Measurements from ENCODE around the gene MRRF.
"Not testable (repeated sequence)": the region's sequence is repeated elsewhere in the genome, so short reads cannot be mapped to it uniquely, and the experiment has no call there.

The MRRF gene

DNA sequence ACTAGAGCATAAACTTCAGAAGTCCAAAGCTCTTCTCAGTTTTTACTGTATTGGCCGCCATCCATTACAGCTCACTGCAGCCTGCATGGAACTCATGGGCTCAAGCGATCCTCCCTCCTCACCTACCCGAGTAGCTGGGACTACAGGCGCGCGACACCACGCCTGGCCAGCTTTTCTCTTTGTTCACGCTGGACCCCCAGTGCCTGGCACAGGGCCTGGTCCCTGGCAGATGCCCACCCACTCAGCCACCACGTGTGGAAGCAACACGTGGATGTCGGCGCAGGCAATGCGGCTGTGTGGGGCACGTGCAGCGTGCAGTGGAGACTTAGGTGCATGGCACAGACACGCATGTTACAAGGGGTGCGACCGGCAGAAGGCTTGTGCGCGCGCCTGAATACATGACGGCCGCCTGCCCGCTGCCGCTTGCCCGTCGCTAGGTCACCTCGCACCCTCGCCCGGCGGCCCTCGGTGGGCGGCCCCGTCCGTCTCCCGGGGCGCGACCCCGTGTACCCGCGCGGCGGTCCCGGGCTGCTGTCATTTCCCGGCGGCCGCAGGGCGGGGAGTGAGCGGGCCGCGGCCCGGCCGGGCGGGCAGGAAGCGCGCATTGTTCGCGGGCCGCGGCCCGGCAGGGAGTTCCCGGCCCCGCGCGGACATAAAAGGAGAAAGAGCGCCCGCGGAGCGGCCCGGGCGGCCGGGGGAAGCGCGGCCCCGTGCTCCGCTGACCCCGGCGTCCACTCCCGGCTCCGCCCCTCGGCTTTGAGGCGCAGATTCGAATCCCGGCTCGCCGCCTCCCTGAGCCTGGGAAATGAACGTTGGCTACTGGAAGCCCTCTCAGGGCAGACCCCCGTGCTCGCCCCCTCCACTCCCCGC, 82.0 kb downstream of the MRRF start:
- H3K4me3 ChIP-seq (ENCODE audit: low read length): no peak overlapping the region
- DNase-seq (ENCODE audit: low read depth, low spot score): no peak

GRCh38 chr9:122347348-122348287, 82.9 kb downstream of the MRRF start:
- no peak overlapping the region for H3K4me3 ChIP-seq (ENCODE audit: low read length)
- DNase-seq (ENCODE audit: low read depth, low spot score): no peak

DNA sequence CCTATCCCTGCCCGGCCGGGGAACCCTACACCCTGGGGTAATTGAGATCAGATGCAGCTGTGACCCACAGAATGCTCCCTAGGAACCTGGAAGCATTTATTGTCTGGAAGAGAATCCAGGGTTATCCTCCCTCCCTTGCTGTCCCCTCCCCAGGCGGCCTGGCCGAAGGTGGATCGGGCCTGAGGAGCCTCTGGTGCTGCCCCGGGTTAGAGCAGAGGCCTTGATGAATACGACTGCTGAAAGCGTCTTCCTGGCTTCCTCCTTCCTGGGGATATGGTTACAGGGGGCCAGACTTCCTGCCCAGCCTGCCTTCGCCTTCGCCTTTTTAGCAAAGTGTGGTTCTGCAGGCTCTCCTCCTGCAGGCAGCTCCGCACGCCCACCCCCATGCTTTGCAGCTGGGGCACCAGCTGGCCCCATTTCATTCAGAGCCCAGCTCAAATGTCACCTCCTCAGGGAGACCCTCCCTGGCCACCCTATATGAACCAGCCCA, 83.7 kb downstream of the MRRF start:
- DNase-seq (ENCODE audit: low read depth, low spot score): no peak
- H3K4me3 ChIP-seq (ENCODE audit: low read length): no peak overlapping the region

GRCh38 chr9:122348791-122349190, 84.1 kb downstream of the MRRF start:
- no peak overlapping the region for H3K4me3 ChIP-seq (ENCODE audit: low read length)
- DNase-seq (ENCODE audit: low read depth, low spot score): no peak

- no peak overlapping the region for H3K4me3 ChIP-seq (ENCODE audit: low read length)
Observed at GRCh38 chr9:122349201-122349600, 84.5 kb downstream of the MRRF start.

GRCh38 chr9:122350577-122351355, 86.1 kb downstream of the MRRF start:
- DNase-seq (ENCODE audit: low read depth, low spot score): peak; percentile 37
- no peak overlapping the region for H3K4me3 ChIP-seq (ENCODE audit: low read length)

More at GRCh38 chr9:122349201-122349600, 84.5 kb downstream of the MRRF start:
- DNase-seq (ENCODE audit: low read depth, low spot score): no peak

GRCh38 chr9:122354536-122355199, 90.0 kb downstream of the MRRF start:
- no peak overlapping the region for H3K4me3 ChIP-seq (ENCODE audit: low read length)
- DNase-seq (ENCODE audit: low read depth, low spot score): no peak

DNA sequence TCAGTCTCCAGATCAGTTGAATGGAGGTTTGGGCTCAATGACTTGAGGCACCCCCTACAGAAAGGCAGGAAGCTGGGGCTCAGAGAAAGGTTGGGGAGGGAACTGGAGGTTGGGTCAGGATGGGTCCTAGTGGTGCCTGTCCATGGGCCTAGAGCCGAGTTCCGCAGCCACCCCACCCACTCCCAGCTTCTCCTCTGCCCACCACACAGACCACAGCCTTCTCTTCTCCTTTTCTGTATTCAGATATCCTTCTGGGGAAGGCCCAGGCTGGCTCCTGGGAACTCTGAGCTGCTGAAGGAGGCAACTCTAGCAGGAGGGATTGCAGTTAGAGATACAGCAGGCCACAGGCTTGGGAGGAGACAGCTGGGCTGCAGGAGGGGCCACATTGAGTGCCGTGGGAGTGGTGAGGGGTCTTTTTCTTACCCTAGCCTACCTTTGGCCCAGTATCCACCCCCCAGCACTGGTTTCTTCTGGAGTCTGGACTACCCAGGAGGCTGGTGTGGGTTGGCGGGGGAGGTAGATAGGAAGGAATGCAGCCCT, 90.7 kb downstream of the MRRF start:
- H3K4me3 ChIP-seq (ENCODE audit: low read length): no peak overlapping the region
- no peak for DNase-seq (ENCODE audit: low read depth, low spot score)

DNA sequence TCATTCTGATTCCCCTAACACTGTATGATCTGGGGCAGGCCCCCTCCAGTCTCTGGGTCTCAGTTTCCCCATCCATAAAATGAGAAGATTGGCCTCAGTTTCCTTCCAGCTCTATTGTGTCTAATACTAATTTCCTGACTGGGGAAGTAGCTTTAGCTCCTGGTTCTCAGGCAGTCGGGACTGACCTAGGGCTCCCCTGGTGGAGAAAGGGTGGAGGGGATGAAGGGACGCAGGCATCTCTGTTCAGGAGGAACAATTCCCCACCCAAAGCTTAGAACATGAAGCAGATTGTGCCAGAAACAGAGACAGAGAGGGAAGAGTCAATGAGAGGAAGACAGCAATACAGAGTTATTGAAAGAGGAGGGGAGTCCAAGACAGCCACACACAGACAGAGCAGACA, 91.9 kb downstream of the MRRF start:
- DNase-seq (ENCODE audit: low read depth, low spot score): no peak
- H3K4me3 ChIP-seq (ENCODE audit: low read length): no peak overlapping the region

- no peak overlapping the region for H3K4me3 ChIP-seq (ENCODE audit: low read length)
- no peak for DNase-seq (ENCODE audit: low read depth, low spot score)
Observed at GRCh38 chr9:122360891-122361290, 96.2 kb downstream of the MRRF start.

- DNase-seq (ENCODE audit: low read depth, low spot score); H3K4me3 ChIP-seq (ENCODE audit: low read length): not testable (repeated sequence)
Observed at GRCh38 chr9:122363131-122363530, 98.4 kb downstream of the MRRF start.

GRCh38 chr9:122364117-122364782, 99.6 kb downstream of the MRRF start:
- H3K4me3 ChIP-seq (ENCODE audit: low read length): no peak overlapping the region
- no peak for DNase-seq (ENCODE audit: low read depth, low spot score)

- no peak for DNase-seq (ENCODE audit: low read depth, low spot score)
Observed at GRCh38 chr9:122364783-122365150, 100.1 kb downstream of the MRRF start.

GRCh38 chr9:122366074-122366660, 101.5 kb downstream of the MRRF start:
- DNase-seq (ENCODE audit: low read depth, low spot score): no peak

More at GRCh38 chr9:122364783-122365150, 100.1 kb downstream of the MRRF start:
- H3K4me3 ChIP-seq (ENCODE audit: low read length): no peak overlapping the region

GRCh38 chr9:122367065-122367464, 102.4 kb downstream of the MRRF start:
- DNase-seq (ENCODE audit: low read depth, low spot score): no peak
- H3K4me3 ChIP-seq (ENCODE audit: low read length): no peak overlapping the region

More at GRCh38 chr9:122366074-122366660, 101.5 kb downstream of the MRRF start:
- H3K4me3 ChIP-seq (ENCODE audit: low read length): no peak overlapping the region

DNA sequence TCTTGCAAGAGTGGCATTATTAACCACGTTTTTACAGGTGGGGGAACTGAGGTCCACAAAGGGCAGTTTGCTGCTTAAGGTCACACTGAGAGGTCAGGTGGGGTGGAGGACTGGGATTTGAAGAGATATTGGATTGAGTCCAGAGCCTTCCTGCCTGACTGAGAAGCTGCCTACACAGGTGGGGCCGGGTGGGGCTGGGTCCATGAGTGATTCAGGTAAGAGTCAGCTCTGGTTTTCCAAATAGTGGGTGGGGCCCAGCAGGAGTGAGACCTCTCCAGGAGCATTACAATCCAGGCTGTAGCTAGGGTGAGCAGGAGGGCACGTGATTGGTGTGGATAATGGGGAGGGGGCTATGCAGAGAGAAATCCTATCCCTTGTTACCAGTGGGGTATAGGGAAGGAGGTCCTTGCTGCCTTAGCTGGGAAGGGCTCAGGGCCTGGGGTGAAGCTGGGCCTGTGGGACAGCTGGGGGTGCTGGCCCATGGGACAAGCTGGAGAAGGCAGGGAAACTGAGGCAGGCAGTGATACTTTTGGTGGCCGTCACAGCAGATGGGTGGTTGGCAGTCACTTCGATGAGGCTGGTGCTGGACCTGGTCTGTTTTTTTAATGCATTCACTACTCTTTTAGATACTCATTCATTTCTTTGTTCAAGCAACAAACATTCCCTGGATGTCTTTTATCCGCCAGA, 103.2 kb downstream of the MRRF start:
- H3K4me3 ChIP-seq (ENCODE audit: low read length): no peak overlapping the region
- no peak for DNase-seq (ENCODE audit: low read depth, low spot score)

DNA sequence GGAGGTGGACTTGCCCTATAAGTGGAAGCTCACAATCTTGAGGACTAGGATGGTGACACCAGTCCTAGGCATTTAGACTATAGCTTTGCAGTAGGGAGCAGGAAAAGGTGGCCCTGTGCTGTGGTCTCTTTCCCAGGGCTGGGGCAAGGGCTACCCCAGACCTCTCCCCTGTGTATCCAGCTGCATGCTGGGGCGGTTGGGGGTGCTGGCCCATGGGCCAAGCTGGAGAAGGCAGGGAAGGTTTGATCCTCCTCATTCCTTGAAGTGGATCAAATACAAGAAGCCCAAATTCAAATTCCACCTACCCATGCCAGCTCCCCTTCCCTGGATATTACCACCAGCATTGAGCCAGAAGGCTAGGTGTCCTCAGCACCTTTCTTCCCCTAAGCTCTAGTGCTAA, 104.0 kb downstream of the MRRF start:
- no peak overlapping the region for H3K4me3 ChIP-seq (ENCODE audit: low read length)
- no peak for DNase-seq (ENCODE audit: low read depth, low spot score)

Measured in Jurkat, Clone E6-1 (cell line).